GM12878 (cell line): Measurements from ENCODE around the gene NCBP1. TPM values are rescaled to one million over a fixed set of nuclear protein-coding genes. Genes with fewer than 3 reads are reported as not detected.

Experiments
- ATAC-seq: fragments of 200-7000 bp; cut with Tn5 transposase; 3 replicates; pipeline ENCODE4 v1.9.1; 2020; ENCODE audit warnings: mild to moderate bottlenecking, moderate library complexity
- BruUV-seq: library from RNA; stranded (reverse); fragments of 400-500 nt; replicated peaks from 2 replicates; lab custom pipeline; 2021; lab: Mats Ljungman, UMichigan
- CTCF ChIA-PET: fragments of 300-600 bp; sonication (Branson Sonifier 250); formaldehyde crosslinking; extraction: SDS; loops from one replicate; lab custom pipeline; 2021; ENCODE audit warnings: inconsistent platforms; lab: Yijun Ruan, JAX
- POLR2A ChIA-PET: fragments of 350-600 bp; formaldehyde crosslinking; extraction: SDS; loops from one replicate; lab custom pipeline; 2021; ENCODE audit warnings: inconsistent platforms; lab: Charles Lee
- RAD21 ChIA-PET: fragments of 300-600 bp; sonication (Branson Sonifier 250); formaldehyde crosslinking; loops from one replicate; lab custom pipeline; 2023; ENCODE audit warnings: antibody characterized with exemption; ENCODE audit not compliant: unreplicated experiment; lab: Charles Lee
- SMC1A ChIA-PET: fragments of 300-600 bp; sonication (Branson Sonifier 250); formaldehyde crosslinking; loops from one replicate; lab custom pipeline; 2023; ENCODE audit not compliant: unreplicated experiment, uncharacterized antibody; lab: Charles Lee
- DNase-seq: peaks from one replicate; pipeline ENCODE4 v3.0.0-alpha.2; 2011; ENCODE audit warnings: low read depth, low spot score
- FAIRE-seq: peaks from 3 replicates; lab custom pipeline; 2011; peaks lifted over from hg19 to GRCh38; lab: Jason Lieb, UNC
- H2AFZ ChIP-seq: 2 replicates; pipeline ENCODE4 v1.6.0; 2011; ENCODE audit warnings: low read depth, low read length, control low read depth; ENCODE audit not compliant: control insufficient read depth
- H3K27ac ChIP-seq: 2 replicates; pipeline ENCODE4 v1.5.1; 2011; ENCODE audit warnings: control low read depth; ENCODE audit not compliant: control insufficient read depth, insufficient read depth
- H3K27me3 ChIP-seq, 2 experiments: replicated peaks in 1 of 2; 2 replicates each; pipeline versions ENCODE4 v1.6.0 to v1.6.1; 2011; ENCODE audit warnings: low read length in 1 of 2; ENCODE audit not compliant: control insufficient read depth in 2 of 2, insufficient read depth in 2 of 2
- H3K36me3 ChIP-seq, 2 experiments: 2 replicates each; pipeline ENCODE4 v1.5.1; 2011; ENCODE audit warnings: low read length in 1 of 2; ENCODE audit not compliant: control insufficient read depth in 2 of 2, insufficient read depth in 2 of 2
- H3K4me1 ChIP-seq: 2 replicates; pipeline ENCODE4 v1.6.1; 2011; ENCODE audit warnings: mild to moderate bottlenecking, low read length, moderate library complexity, mixed read lengths; ENCODE audit not compliant: control insufficient read depth, insufficient read depth
- H3K4me2 ChIP-seq: 2 replicates; pipeline ENCODE4 v1.6.0; 2011; ENCODE audit warnings: control low read depth; ENCODE audit not compliant: control insufficient read depth, insufficient read depth
- H3K4me3 ChIP-seq: fragments of 200-600 bp; sonication (generic); 2 replicates; pipeline ENCODE4 v1.5.1; 2016
- H3K79me2 ChIP-seq: 2 replicates; pipeline ENCODE4 v1.6.0; 2011; ENCODE audit warnings: low read length; ENCODE audit not compliant: control insufficient read depth, insufficient read depth
- H3K9ac ChIP-seq: 2 replicates; pipeline ENCODE4 v1.8.0; 2011; ENCODE audit warnings: low read length, control low read depth, mixed read lengths; ENCODE audit not compliant: control insufficient read depth, insufficient read depth
- H3K9me3 ChIP-seq: replicated peaks from 3 replicates; pipeline ENCODE4 v1.5.1; 2011; ENCODE audit warnings: mild to moderate bottlenecking, low read length; ENCODE audit not compliant: control insufficient read depth, insufficient read depth
- H4K20me1 ChIP-seq: 2 replicates; pipeline ENCODE4 v1.6.0; 2011; ENCODE audit not compliant: control insufficient read depth, insufficient read depth
- ASH2L ChIP-seq: fragments of 300-600, 200-600 bp; sonication (generic); IDR thresholded peaks from 2 replicates; pipeline ENCODE4 v1.6.1; 2017; ENCODE audit warnings: low read depth, mild to moderate bottlenecking, borderline replicate concordance
- BRCA1 ChIP-seq: IDR thresholded peaks from 2 replicates; pipeline ENCODE4 v1.6.1; 2011; ENCODE audit warnings: low read depth, low read length, improper control_type of control experiment
- CHD2 ChIP-seq: IDR thresholded peaks from 2 replicates; pipeline ENCODE4 v1.6.1; 2011; ENCODE audit warnings: low read depth, low read length, improper control_type of control experiment, borderline replicate concordance
- E2F8 ChIP-seq: fragments of 450-650 bp; IDR thresholded peaks from 2 replicates; pipeline ENCODE4 v1.6.1; 2018; ENCODE audit warnings: mild to moderate bottlenecking, low read depth, moderate library complexity; ENCODE audit not compliant: partially characterized antibody
- EED ChIP-seq: sonication (generic); IDR thresholded peaks from 2 replicates; pipeline ENCODE4 v1.6.1; 2016; ENCODE audit warnings: antibody characterized with exemption, low read depth
- ELK1 ChIP-seq: IDR thresholded peaks from 2 replicates; pipeline ENCODE4 v1.6.1; 2012; ENCODE audit warnings: low read depth, low read length, improper control_type of control experiment
- HCFC1 ChIP-seq: fragments of 150-350 bp; IDR thresholded peaks from 2 replicates; pipeline ENCODE4 v1.6.1; 2014; ENCODE audit warnings: low read length
- KLF5 ChIP-seq: fragments of 450-650 bp; IDR thresholded peaks from 2 replicates; pipeline ENCODE4 v1.6.1; 2014; ENCODE audit warnings: mild to moderate bottlenecking; ENCODE audit not compliant: partially characterized antibody
- NR2C2 ChIP-seq: IDR thresholded peaks from 2 replicates; pipeline ENCODE4 v1.6.1; 2011; ENCODE audit warnings: borderline replicate concordance, low read depth; ENCODE audit not compliant: control insufficient read depth, insufficient read length
- NRF1 ChIP-seq: conservative IDR thresholded peaks from 2 replicates; pipeline ENCODE4 v1.6.1; 2011; ENCODE audit warnings: mild to moderate bottlenecking, low read depth, low read length, improper control_type of control experiment
- RAD21 ChIP-seq: IDR thresholded peaks from 2 replicates; pipeline ENCODE4 v1.6.1; 2011; ENCODE audit warnings: mild to moderate bottlenecking, low read depth, low read length, moderate library complexity; ENCODE audit not compliant: insufficient read depth
- RAD51 ChIP-seq: fragments of 450-650 bp; IDR thresholded peaks from 2 replicates; pipeline ENCODE4 v1.6.1; 2016; ENCODE audit warnings: moderate library complexity, mild to moderate bottlenecking, inconsistent platforms
- SMAD5 ChIP-seq: IDR thresholded peaks from 2 replicates; pipeline ENCODE4 v1.6.1; 2016; ENCODE audit warnings: antibody characterized with exemption, low read depth
- TCF3 ChIP-seq: IDR thresholded peaks from 2 replicates; pipeline ENCODE4 v1.6.1; 2012; ENCODE audit warnings: low read depth, mild to moderate bottlenecking, low read length, borderline replicate concordance; ENCODE audit not compliant: insufficient read depth
- WGBS: methylation state at CpG from one replicate; pipeline ENCODE4 v1.1.6; 2016; ENCODE audit warnings: low lambda C conversion rate; ENCODE audit not compliant: insufficient replicate concordance, insufficient coverage; ENCODE audit errors: missing lambda C conversion rate; 5-methylcytosine and 5-hydroxymethylcytosine counted together
- in situ Hi-C: fragments of 300-500 bp; cut with MboI; formaldehyde crosslinking; loops from 9 replicates; pipeline ENCODE4 v1.14.3; 2018; ENCODE audit warnings: mixed read lengths
- intact Hi-C: fragments of 100-400 bp; cut with micrococcal nuclease; formaldehyde crosslinking; loops from one replicate; pipeline ENCODE4 v1.14.2; 2022; ENCODE audit not compliant: unreplicated experiment
- polyA plus RNA-seq, 11 experiments: library from polyadenylated mRNA; depleted of rRNA in 4 of 11; unstranded in 6 of 11; stranded (reverse) in 5 of 11; fragments of >200 nt; fragmentation: Nextera tagmentation in 4 of 11; fragmentation: Illumina TruSeq in 1 of 11; extraction: Ambion mirVana in 4 of 11; extraction: Trizol in 1 of 11; gene quantifications; 1 replicate in 1 of 11; 2 replicates in 10 of 11; pipeline versions ENCODE4 v1.2.1 to v1.2.3, GENCODE V29; 2011 to 2016; ENCODE audit warnings: inconsistent platforms in 2 of 11, missing spikeins in 2 of 11, low read depth in 1 of 11
- total RNA-seq, 4 experiments: library from RNA; depleted of rRNA in 3 of 4; stranded (reverse); fragments of >200 nt in 3 of 4; fragmentation: Illumina TruSeq in 1 of 4; extraction: Trizol in 1 of 4; gene quantifications; 2 replicates each; pipeline versions ENCODE4 v1.2.1 to v1.2.3, GENCODE V29; 2013 to 2021

Gene NCBP1
- total and polyA plus RNA-seq, 10 of the 15 experiments (the other 5 are each of a cell fraction or from before 2014, with no cell fraction given) = 14.7 to 70.9 (median 36.0) TPM

GRCh38 chr9:97602430-97602829, 31.2 kb upstream of the NCBP1 start:
- H4K20me1 ChIP-seq = no peaks in the 10 kb centered on the region
- no peaks in the 10 kb centered on the region for H3K9me3 ChIP-seq
- DNase-seq (no peak), FAIRE-seq (no peak), ATAC-seq (no peak)
- no peaks in the 10 kb centered on the region for H3K27me3 ChIP-seq
- no peak overlapping the region for H3K9ac ChIP-seq
- H2AFZ ChIP-seq = no peak overlapping the region
- peaks cover 16 to 18% of the 10 kb centered on the region in 2 experiments for H3K36me3 ChIP-seq
- ChIA-PET POLR2A (no interaction called here), RAD21 (interaction anchor here (13.2 kb wide), 1 partner anchor 132 kb away, joined by 306 read pairs; no protein-coding TSS in a partner anchor), CTCF (interaction anchor here (0.9 to 17.1 kb wide), 4 partner anchors 9 to 132 kb away, joined by 3 to 573 read pairs (median 112); partner anchors contain the start of gene TMOD1), SMC1A (interaction anchor here (0.5 to 16.6 kb wide), 6 partner anchors 9 to 132 kb away, joined by 3 to 377 read pairs (median 4); no protein-coding TSS in a partner anchor)
- intact Hi-C loops (no loop called here), in situ Hi-C loops (loop anchor here (5.0 to 25.0 kb wide), 2 partner anchors 135 to 740 kb away; partner anchors contain the start of gene ZNF782)
- no peak for TF ChIP-seq BRCA1
- no peak for TF ChIP-seq ELK1
- TF ChIP-seq E2F8 = no peak
- TF ChIP-seq RAD21 = no peak
- no peak for TF ChIP-seq HCFC1
- TF ChIP-seq CHD2 = no peak
- TF ChIP-seq SMAD5 = no peak
- TF ChIP-seq TCF3 = no peak
- TF ChIP-seq ASH2L = no peak
- no peak for TF ChIP-seq NRF1
- TF ChIP-seq KLF5 = no peak
- TF ChIP-seq RAD51 = no peak
- TF ChIP-seq EED = no peak
- no peak for TF ChIP-seq NR2C2
- H3K4me1 ChIP-seq = peaks cover 7% of the 10 kb centered on the region; the same call in 1 of the 2 replicates
- no peak overlapping the region for H3K4me3 ChIP-seq
- no peak overlapping the region for H3K27ac ChIP-seq
- no peaks in the 10 kb centered on the region for H3K79me2 ChIP-seq
- no TSS peak for BruUV-seq
- 97% methylated on average over 10 of the region's 10 CpGs for WGBS
- no peak overlapping the region for H3K4me2 ChIP-seq
